ENCODE data around the gene LIMA1. TPM values are rescaled to one million over a fixed set of nuclear protein-coding genes. Genes with fewer than 3 reads are reported as not detected.

LIMA1 gene
- polyA plus RNA-seq, 1 donor from 2014 or later, result 4.4 TPM

DNA sequence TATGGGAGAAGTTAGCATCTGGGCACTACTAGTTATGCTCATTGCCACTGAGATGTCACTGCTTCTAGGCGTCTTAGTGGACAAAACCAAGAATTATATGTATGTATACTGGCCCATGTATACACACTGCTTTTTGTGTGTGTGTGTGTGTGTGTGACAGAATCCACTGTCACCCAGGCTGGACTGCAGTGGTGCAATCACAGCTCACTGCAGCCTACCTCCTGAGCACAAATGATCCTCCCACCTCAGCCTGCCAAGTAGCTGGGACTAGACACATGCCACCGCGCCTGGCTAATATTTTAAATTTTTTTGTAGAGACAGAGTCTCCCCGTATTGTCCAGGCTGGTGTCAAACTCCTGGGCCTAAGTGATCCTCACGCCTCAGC lies 25.2 kb downstream of the LIMA1 start:
- Histone ChIP-seq H3K9me3 (ENCODE audit: low read length) (no peaks in the 10 kb centered on the region), H3K79me2 (replicated peaks; ENCODE audit: insufficient read depth, low read length) (no peaks in the 10 kb centered on the region), H3F3A (ENCODE audit: insufficient read depth, low read length, poor library complexity, severe bottlenecking) (no peaks in the 10 kb centered on the region), H3K4me3 (ENCODE audit: low read length) (no peak overlapping the region), H2AFZ (ENCODE audit: low read depth, low read length) (no peak overlapping the region), H3K27ac (ENCODE audit: low read length) (no peak overlapping the region), H4K20me1 (ENCODE audit: insufficient read depth) (no peaks in the 10 kb centered on the region), H3K9me2 (ENCODE audit: insufficient read depth, low read length) (no peaks in the 10 kb centered on the region), H3K27me3 (ENCODE audit: insufficient read depth, low read depth, low read length) (no peaks in the 10 kb centered on the region), H3K36me3 (ENCODE audit: insufficient read depth, low read length) (no peaks in the 10 kb centered on the region), H3K4me2 (ENCODE audit: low read length) (no peak overlapping the region), H3K9ac (ENCODE audit: low read length) (no peak overlapping the region)
- TF ChIP-seq, protein P1, sequence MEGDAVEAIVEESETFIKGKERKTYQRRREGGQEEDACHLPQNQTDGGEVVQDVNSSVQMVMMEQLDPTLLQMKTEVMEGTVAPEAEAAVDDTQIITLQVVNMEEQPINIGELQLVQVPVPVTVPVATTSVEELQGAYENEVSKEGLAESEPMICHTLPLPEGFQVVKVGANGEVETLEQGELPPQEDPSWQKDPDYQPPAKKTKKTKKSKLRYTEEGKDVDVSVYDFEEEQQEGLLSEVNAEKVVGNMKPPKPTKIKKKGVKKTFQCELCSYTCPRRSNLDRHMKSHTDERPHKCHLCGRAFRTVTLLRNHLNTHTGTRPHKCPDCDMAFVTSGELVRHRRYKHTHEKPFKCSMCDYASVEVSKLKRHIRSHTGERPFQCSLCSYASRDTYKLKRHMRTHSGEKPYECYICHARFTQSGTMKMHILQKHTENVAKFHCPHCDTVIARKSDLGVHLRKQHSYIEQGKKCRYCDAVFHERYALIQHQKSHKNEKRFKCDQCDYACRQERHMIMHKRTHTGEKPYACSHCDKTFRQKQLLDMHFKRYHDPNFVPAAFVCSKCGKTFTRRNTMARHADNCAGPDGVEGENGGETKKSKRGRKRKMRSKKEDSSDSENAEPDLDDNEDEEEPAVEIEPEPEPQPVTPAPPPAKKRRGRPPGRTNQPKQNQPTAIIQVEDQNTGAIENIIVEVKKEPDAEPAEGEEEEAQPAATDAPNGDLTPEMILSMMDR (IDR thresholded peaks at IDR 0.05; ENCODE audit: poor library complexity, severe bottlenecking), result no peak
- TF ChIP-seq TAF1 (IDR thresholded peaks at IDR 0.05; ENCODE audit: low read depth), result no peak
- TF ChIP-seq RAD21 (conservative IDR thresholded peaks at IDR 0.05), result no peak
- TF ChIP-seq, protein P2, sequence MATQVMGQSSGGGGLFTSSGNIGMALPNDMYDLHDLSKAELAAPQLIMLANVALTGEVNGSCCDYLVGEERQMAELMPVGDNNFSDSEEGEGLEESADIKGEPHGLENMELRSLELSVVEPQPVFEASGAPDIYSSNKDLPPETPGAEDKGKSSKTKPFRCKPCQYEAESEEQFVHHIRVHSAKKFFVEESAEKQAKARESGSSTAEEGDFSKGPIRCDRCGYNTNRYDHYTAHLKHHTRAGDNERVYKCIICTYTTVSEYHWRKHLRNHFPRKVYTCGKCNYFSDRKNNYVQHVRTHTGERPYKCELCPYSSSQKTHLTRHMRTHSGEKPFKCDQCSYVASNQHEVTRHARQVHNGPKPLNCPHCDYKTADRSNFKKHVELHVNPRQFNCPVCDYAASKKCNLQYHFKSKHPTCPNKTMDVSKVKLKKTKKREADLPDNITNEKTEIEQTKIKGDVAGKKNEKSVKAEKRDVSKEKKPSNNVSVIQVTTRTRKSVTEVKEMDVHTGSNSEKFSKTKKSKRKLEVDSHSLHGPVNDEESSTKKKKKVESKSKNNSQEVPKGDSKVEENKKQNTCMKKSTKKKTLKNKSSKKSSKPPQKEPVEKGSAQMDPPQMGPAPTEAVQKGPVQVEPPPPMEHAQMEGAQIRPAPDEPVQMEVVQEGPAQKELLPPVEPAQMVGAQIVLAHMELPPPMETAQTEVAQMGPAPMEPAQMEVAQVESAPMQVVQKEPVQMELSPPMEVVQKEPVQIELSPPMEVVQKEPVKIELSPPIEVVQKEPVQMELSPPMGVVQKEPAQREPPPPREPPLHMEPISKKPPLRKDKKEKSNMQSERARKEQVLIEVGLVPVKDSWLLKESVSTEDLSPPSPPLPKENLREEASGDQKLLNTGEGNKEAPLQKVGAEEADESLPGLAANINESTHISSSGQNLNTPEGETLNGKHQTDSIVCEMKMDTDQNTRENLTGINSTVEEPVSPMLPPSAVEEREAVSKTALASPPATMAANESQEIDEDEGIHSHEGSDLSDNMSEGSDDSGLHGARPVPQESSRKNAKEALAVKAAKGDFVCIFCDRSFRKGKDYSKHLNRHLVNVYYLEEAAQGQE (IDR thresholded peaks at IDR 0.05; ENCODE audit: borderline replicate concordance), result no peak
- TF ChIP-seq POLR2AphosphoS5 (IDR thresholded peaks at IDR 0.05), result no peak
- TF ChIP-seq MXI1 (conservative IDR thresholded peaks at IDR 0.05; ENCODE audit: poor library complexity, severe bottlenecking), result no peak

DNA sequence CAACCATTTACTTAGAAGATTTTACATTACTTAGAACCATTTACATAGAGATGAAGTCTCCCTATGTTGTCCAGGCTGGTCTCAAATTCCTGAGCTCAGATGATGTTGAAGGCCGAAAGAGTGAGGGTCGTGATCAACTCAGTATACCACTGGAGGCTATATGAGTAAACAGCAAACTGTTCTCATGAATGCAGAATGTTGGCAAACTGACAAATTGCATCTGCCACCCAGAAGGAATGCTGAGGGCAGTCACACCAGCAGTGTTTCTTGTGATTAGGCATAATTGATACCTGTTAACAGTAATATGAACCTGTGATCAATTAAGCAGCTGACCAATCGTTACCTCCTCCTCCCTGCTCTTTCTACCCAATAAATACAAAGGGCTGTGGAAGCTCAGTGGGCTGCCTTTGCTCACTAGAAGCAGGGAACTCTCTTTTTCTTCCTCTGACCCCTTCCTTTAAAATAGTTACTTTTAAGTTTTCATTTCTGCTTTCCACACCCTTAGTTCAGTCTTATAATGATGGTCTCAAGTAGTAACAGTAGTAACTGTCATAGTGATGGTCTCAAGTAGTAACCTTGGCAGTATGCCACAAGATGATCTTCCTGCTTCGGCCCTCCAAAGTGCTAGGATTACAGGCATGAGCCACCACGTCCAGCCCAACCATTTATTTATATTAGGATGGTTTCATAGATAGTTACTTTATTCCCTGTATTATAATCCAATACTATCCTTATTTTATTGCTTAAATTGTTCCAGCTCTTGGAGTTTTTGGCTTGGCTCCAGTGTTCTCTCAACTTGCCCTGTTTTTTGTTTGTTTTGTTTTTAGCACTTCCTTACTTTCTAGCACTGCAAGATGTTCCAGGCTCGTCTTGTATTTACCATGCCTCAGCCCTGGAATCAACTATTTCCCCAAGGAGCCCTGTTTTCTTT lies 25.8 kb downstream of the LIMA1 start:
- H3K36me3 ChIP-seq (ENCODE audit: insufficient read depth, low read length), result no peaks in the 10 kb centered on the region
- H4K20me1 ChIP-seq (ENCODE audit: insufficient read depth), result no peaks in the 10 kb centered on the region
- no peak overlapping the region for H3K4me3 ChIP-seq (ENCODE audit: low read length)
- no peaks in the 10 kb centered on the region for H3K27me3 ChIP-seq (ENCODE audit: insufficient read depth, low read depth, low read length)
- no peak overlapping the region for H3K9ac ChIP-seq (ENCODE audit: low read length)
- H3K79me2 ChIP-seq (replicated peaks; ENCODE audit: insufficient read depth, low read length), result no peaks in the 10 kb centered on the region
- TF ChIP-seq MXI1 (conservative IDR thresholded peaks at IDR 0.05; ENCODE audit: poor library complexity, severe bottlenecking) (no peak), EZH2 (IDR thresholded peaks at IDR 0.05; ENCODE audit: borderline replicate concordance, insufficient read depth, low read length, poor library complexity, severe bottlenecking) (no peak), RAD21 (conservative IDR thresholded peaks at IDR 0.05) (no peak), EP300 (conservative IDR thresholded peaks at IDR 0.05; ENCODE audit: poor library complexity, severe bottlenecking) (no peak), POLR2AphosphoS5 (IDR thresholded peaks at IDR 0.05) (no peak)
- no peaks in the 10 kb centered on the region for H3K9me3 ChIP-seq (ENCODE audit: low read length)
- no peak overlapping the region for H3K4me2 ChIP-seq (ENCODE audit: low read length)
- no peak overlapping the region for H3K27ac ChIP-seq (ENCODE audit: low read length)
- H2AFZ ChIP-seq (ENCODE audit: low read depth, low read length), result no peak overlapping the region
- H3F3A ChIP-seq (ENCODE audit: insufficient read depth, low read length, poor library complexity, severe bottlenecking), result no peaks in the 10 kb centered on the region
- H3K9me2 ChIP-seq (ENCODE audit: insufficient read depth, low read length), result no peaks in the 10 kb centered on the region

Measured in neural cell (in vitro differentiated cells).